Measurements from ENCODE around the gene SCARF2.

DNA sequence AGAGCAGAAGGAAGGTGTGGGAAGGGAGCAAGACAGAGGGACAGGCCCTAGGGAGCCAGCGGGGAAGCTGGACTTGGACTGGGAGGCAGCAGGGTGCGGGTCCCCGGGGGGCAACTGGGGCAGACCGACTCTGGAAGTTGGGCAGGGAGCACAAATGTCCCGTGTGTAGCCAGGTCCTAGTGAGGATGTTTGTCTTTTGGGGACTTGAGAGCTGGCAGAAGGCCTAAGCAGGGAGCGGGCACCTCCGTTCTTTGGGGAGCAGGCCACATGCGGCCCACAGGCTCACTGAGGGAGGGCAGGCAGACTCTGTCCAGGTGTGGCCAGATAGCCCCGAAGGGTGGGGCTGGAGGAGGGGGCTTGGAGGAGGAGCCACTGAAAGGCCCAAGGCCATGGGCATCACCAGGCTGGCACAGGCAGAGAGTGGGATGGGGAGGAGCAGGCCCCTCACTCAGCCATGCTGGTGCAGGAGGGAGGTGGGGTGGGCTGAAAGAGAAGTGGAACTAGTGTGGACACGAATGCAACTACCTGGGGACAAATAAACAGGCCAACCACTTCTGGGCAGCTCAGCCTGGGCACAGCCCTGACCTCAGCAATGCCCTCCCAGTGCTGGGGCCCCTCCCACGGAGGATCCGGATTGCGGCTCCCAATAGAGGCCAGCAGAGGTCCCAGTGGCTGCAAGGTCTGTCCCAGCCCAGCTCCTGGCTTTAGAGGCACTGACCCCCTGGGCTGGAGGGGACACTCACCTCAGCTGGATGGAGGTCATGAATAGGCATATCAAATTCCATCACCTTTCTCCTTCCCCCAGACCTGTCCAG is 1.3 kb upstream of the SCARF2 start:
- TF ChIP-seq CTCF (IDR thresholded peaks at IDR 0.05; ENCODE audit: low read depth, low read length) (no peak), EZH2phosphoT487 (IDR thresholded peaks at IDR 0.05; ENCODE audit: low read depth) (no peak)

All from OCI-LY3 (cell line).